GM11168 (cell line): ENCODE data around the gene ERICH2.
"Not testable (repeated sequence)": the region's sequence is repeated elsewhere in the genome, so short reads cannot be mapped to it uniquely, and the experiment has no call there.

Experiments
- in situ Hi-C: fragments of 300-500 bp; cut with MboI; formaldehyde crosslinking; loops from one replicate; pipeline ENCODE4 v1.12.0; 2022; ENCODE audit warnings: low sequenced_read_pairs; ENCODE audit not compliant: unreplicated experiment

Gene ERICH2

GRCh38 chr2:170770008-170770605, at the start of gene ERICH2:
Gene ERICH2 (plus strand): TSS chr2:170770378. CDS start chr2:170770682, 304 bp downstream.
- in situ Hi-C loops = no loop called here

- in situ Hi-C loops = no loop called here
These were observed 48.5 kb upstream of the ERICH2 start for GRCh38 chr2:170721678-170722077.

- in situ Hi-C loops = no loop called here
These were observed 47.9 kb upstream of the ERICH2 start for GRCh38 chr2:170722301-170722700.

- in situ Hi-C loops = no loop called here
These were observed 46.7 kb upstream of the ERICH2 start for GRCh38 chr2:170723446-170723958.

GRCh38 chr2:170733798-170734600, 36.2 kb upstream of the ERICH2 start:
- in situ Hi-C loops = no loop called here

- in situ Hi-C loops = not testable (repeated sequence)
These were observed 35.6 kb upstream of the ERICH2 start for GRCh38 chr2:170734601-170735000.

- in situ Hi-C loops = no loop called here
These were observed 33.5 kb upstream of the ERICH2 start for GRCh38 chr2:170736628-170737027.

- in situ Hi-C loops = no loop called here
These were observed 32.8 kb upstream of the ERICH2 start for GRCh38 chr2:170737406-170737805.

- in situ Hi-C loops = no loop called here
These were observed 32.4 kb upstream of the ERICH2 start for GRCh38 chr2:170737821-170738220.

- in situ Hi-C loops = no loop called here
These were observed 31.1 kb upstream of the ERICH2 start for GRCh38 chr2:170739048-170739447.

- in situ Hi-C loops = no loop called here
These were observed 30.6 kb upstream of the ERICH2 start for GRCh38 chr2:170739507-170740046.

GRCh38 chr2:170740660-170741059, 29.5 kb upstream of the ERICH2 start:
- in situ Hi-C loops = no loop called here

GRCh38 chr2:170742000-170742399, 28.2 kb upstream of the ERICH2 start:
- in situ Hi-C loops = no loop called here

GRCh38 chr2:170742896-170743529, 27.2 kb upstream of the ERICH2 start:
- in situ Hi-C loops = no loop called here

- in situ Hi-C loops = no loop called here
These were observed 26.5 kb upstream of the ERICH2 start for GRCh38 chr2:170743530-170744239.

GRCh38 chr2:170744248-170745002, 25.8 kb upstream of the ERICH2 start:
- in situ Hi-C loops = no loop called here

GRCh38 chr2:170745305-170745704, 24.9 kb upstream of the ERICH2 start:
- in situ Hi-C loops = no loop called here

- in situ Hi-C loops = no loop called here
These were observed 22.3 kb upstream of the ERICH2 start for GRCh38 chr2:170747921-170748320.

- in situ Hi-C loops = not testable (repeated sequence)
These were observed 18.6 kb upstream of the ERICH2 start for GRCh38 chr2:170751555-170751954.

GRCh38 chr2:170761572-170761971, 8.6 kb upstream of the ERICH2 start:
- in situ Hi-C loops = no loop called here
